GM12873 (cell line): ENCODE data around the gene PTPN11.
A peak's percentile ranks its signal among the peaks of the same experiment; 100 is the strongest.

ENCODE experiments used
- CTCF ChIP-seq: IDR thresholded peaks from 2 replicates; pipeline ENCODE4 v1.5.1; 2012; ENCODE audit warnings: low read depth, mild to moderate bottlenecking, moderate library complexity, low read length, control low read depth; ENCODE audit not compliant: insufficient read depth; ENCODE audit errors: missing control alignments

The PTPN11 gene

GRCh38 chr12:112489456-112489855 is 70.7 kb downstream of the PTPN11 start:
- TF ChIP-seq CTCF: no peak

- TF ChIP-seq CTCF: no peak
Measured at GRCh38 chr12:112496496-112496895, 77.7 kb downstream of the PTPN11 start.

GRCh38 chr12:112498580-112498979 is 79.8 kb downstream of the PTPN11 start:
- TF ChIP-seq CTCF: no peak

GRCh38 chr12:112503512-112503911 is 84.8 kb downstream of the PTPN11 start:
- TF ChIP-seq CTCF: no peak

- peak; percentile 20 for TF ChIP-seq CTCF
Measured at GRCh38 chr12:112506513-112507166, 87.9 kb downstream of the PTPN11 start.

- TF ChIP-seq CTCF: no peak
Measured at GRCh38 chr12:112513471-112513870, 94.7 kb downstream of the PTPN11 start.

- TF ChIP-seq CTCF: no peak
Measured at GRCh38 chr12:112514456-112514855, 95.7 kb downstream of the PTPN11 start.
